ENCODE data around the gene RTL10.

DNA sequence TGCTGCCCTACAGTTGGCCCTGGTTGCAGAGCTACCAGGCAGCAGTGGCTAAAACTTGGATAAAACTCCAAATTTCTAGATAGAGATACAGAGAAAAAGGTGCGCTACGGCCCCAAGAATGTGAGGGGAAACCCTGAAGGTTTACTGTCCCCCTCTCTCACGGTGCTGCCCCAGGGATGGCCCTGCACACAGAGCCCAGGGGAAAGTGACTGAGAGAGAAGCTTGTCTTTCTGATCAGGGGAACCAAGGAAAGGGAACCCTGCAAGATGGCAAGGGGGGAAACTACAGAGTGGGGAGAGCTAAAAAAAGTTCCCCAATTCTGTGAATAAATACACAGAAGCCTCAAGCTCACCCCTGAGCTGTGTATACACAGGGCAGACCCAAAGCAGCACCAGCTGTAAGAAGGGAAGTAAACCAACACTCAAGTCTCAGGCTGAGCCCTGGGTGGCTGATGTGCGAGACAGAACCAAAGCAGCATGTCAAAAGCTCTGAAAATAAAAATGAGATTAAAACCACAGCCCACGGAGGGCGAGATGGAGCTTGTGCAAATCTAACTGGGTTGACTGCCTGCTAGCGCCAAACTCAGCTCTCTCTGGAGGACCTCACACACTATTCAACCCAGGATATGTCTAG, 22.1 kb downstream of the RTL10 start:
- TF ChIP-seq, protein P1, sequence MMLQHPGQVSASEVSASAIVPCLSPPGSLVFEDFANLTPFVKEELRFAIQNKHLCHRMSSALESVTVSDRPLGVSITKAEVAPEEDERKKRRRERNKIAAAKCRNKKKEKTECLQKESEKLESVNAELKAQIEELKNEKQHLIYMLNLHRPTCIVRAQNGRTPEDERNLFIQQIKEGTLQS (IDR thresholded peaks at IDR 0.05; ENCODE audit: insufficient read depth, low read depth, low read length): no peak
- TF ChIP-seq ZNF274 (IDR thresholded peaks at IDR 0.05; ENCODE audit: borderline replicate concordance, extremely low read depth, low read length) (no peak), ASH2L (IDR thresholded peaks at IDR 0.05; ENCODE audit: low read length) (no peak), POLR2AphosphoS5 (IDR thresholded peaks at IDR 0.05; ENCODE audit: low read depth, low read length) (no peak), SP4 (IDR thresholded peaks at IDR 0.05; ENCODE audit: low read length) (no peak), FOSL1 (IDR thresholded peaks at IDR 0.05; ENCODE audit: insufficient read depth, low read depth, low read length) (no peak), SIN3A (conservative IDR thresholded peaks at IDR 0.05 in 1 of 2, IDR thresholded peaks at IDR 0.05 in 1 of 2; ENCODE audit: low read depth in 1 of 2, low read length in 2 of 2) (no peak), SIRT6 (IDR thresholded peaks at IDR 0.05; ENCODE audit: low read length) (no peak), MAFK (IDR thresholded peaks at IDR 0.05; ENCODE audit: low read depth, low read length) (no peak), KDM1A (IDR thresholded peaks at IDR 0.05; ENCODE audit: borderline replicate concordance, low read length) (no peak)
- TF ChIP-seq, protein P2, sequence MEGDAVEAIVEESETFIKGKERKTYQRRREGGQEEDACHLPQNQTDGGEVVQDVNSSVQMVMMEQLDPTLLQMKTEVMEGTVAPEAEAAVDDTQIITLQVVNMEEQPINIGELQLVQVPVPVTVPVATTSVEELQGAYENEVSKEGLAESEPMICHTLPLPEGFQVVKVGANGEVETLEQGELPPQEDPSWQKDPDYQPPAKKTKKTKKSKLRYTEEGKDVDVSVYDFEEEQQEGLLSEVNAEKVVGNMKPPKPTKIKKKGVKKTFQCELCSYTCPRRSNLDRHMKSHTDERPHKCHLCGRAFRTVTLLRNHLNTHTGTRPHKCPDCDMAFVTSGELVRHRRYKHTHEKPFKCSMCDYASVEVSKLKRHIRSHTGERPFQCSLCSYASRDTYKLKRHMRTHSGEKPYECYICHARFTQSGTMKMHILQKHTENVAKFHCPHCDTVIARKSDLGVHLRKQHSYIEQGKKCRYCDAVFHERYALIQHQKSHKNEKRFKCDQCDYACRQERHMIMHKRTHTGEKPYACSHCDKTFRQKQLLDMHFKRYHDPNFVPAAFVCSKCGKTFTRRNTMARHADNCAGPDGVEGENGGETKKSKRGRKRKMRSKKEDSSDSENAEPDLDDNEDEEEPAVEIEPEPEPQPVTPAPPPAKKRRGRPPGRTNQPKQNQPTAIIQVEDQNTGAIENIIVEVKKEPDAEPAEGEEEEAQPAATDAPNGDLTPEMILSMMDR (IDR thresholded peaks at IDR 0.05; ENCODE audit: control extremely low read depth in 1 of 3, insufficient read depth in 1 of 3, low read depth in 1 of 3, low read length in 3 of 3): no peak
